Chondrocyte (in vitro differentiated cells): ENCODE results near the gene FBXW5. TPM values are rescaled to one million over a fixed set of nuclear protein-coding genes. Genes with fewer than 3 reads are reported as not detected.

ENCODE experiments used
- DNase-seq: peaks from one replicate; pipeline ENCODE4 v3.0.0; 2021; ENCODE audit warnings: mixed read lengths, low spot score
- H3K27ac Mint-ChIP-seq: one replicate; pipeline ENCODE4 v1.8.0; 2021; ENCODE audit warnings: mild to moderate bottlenecking, moderate library complexity, mixed read lengths; ENCODE audit not compliant: unreplicated experiment
- H3K27me3 Mint-ChIP-seq: 2 replicates; pipeline ENCODE4 v1.8.0; 2021; ENCODE audit warnings: low read depth, mixed read lengths
- H3K36me3 Mint-ChIP-seq: 2 replicates; pipeline ENCODE4 v1.8.0; 2021; ENCODE audit warnings: low read depth, mixed read lengths
- H3K4me1 Mint-ChIP-seq: 2 replicates; pipeline ENCODE4 v1.8.0; 2021; ENCODE audit warnings: low read depth, mild to moderate bottlenecking, mixed read lengths
- H3K4me3 Mint-ChIP-seq: one replicate; pipeline ENCODE4 v1.8.0; 2021; ENCODE audit warnings: mild to moderate bottlenecking, moderate library complexity, mixed read lengths; ENCODE audit not compliant: unreplicated experiment
- H3K9me3 Mint-ChIP-seq: 2 replicates; pipeline ENCODE4 v1.8.0; 2021; ENCODE audit warnings: low read depth, mixed read lengths
- total RNA-seq: library from RNA; stranded (reverse); gene quantifications from 3 replicates; pipeline ENCODE4 v1.2.1, GENCODE V29; 2021
- TF ChIP-seq, protein P1 (sequence below): fragments of 200-600 bp; sonication (generic); IDR thresholded peaks from 2 replicates; pipeline ENCODE4 v1.5.0; 2021; ENCODE audit warnings: antibody characterized with exemption, mild to moderate bottlenecking, moderate library complexity

Gene FBXW5
- total RNA-seq, 1 donor from 2014 or later = 87.5 TPM

- H3K4me3 Mint-ChIP-seq = no peak overlapping the region
These were observed 27.2 kb upstream of the FBXW5 start for GRCh38 chr9:136971746-136972145.

GRCh38 chr9:136970361-136970760, 25.8 kb upstream of the FBXW5 start:
- Mint-ChIP-seq H3K9me3 (no peaks in the 10 kb centered on the region), H3K27me3 (peaks cover 3% of the 10 kb centered on the region), H3K36me3 (no peaks in the 10 kb centered on the region), H3K27ac (no peak overlapping the region), H3K4me3 (no peak overlapping the region), H3K4me1 (peaks cover 6% of the 10 kb centered on the region)
- no peak for DNase-seq
- TF ChIP-seq, protein P1, sequence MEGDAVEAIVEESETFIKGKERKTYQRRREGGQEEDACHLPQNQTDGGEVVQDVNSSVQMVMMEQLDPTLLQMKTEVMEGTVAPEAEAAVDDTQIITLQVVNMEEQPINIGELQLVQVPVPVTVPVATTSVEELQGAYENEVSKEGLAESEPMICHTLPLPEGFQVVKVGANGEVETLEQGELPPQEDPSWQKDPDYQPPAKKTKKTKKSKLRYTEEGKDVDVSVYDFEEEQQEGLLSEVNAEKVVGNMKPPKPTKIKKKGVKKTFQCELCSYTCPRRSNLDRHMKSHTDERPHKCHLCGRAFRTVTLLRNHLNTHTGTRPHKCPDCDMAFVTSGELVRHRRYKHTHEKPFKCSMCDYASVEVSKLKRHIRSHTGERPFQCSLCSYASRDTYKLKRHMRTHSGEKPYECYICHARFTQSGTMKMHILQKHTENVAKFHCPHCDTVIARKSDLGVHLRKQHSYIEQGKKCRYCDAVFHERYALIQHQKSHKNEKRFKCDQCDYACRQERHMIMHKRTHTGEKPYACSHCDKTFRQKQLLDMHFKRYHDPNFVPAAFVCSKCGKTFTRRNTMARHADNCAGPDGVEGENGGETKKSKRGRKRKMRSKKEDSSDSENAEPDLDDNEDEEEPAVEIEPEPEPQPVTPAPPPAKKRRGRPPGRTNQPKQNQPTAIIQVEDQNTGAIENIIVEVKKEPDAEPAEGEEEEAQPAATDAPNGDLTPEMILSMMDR = no peak

More at GRCh38 chr9:136971746-136972145, 27.2 kb upstream of the FBXW5 start:
- TF ChIP-seq, protein P1 = no peak
- no peaks in the 10 kb centered on the region for H3K9me3 Mint-ChIP-seq
- H3K27me3 Mint-ChIP-seq = no peaks in the 10 kb centered on the region
- no peaks in the 10 kb centered on the region for H3K36me3 Mint-ChIP-seq
- DNase-seq = no peak
- H3K4me1 Mint-ChIP-seq = peaks cover 11% of the 10 kb centered on the region
- no peak overlapping the region for H3K27ac Mint-ChIP-seq

- no peak overlapping the region for H3K4me3 Mint-ChIP-seq
- TF ChIP-seq, protein P1 = no peak
- no peak for DNase-seq
- peaks cover 3% of the 10 kb centered on the region for H3K27me3 Mint-ChIP-seq
- peaks cover 4% of the 10 kb centered on the region for H3K4me1 Mint-ChIP-seq
- H3K27ac Mint-ChIP-seq = no peak overlapping the region
- H3K9me3 Mint-ChIP-seq = no peaks in the 10 kb centered on the region
- H3K36me3 Mint-ChIP-seq = no peaks in the 10 kb centered on the region
These were observed 25.2 kb upstream of the FBXW5 start for GRCh38 chr9:136969774-136970173.

DNA sequence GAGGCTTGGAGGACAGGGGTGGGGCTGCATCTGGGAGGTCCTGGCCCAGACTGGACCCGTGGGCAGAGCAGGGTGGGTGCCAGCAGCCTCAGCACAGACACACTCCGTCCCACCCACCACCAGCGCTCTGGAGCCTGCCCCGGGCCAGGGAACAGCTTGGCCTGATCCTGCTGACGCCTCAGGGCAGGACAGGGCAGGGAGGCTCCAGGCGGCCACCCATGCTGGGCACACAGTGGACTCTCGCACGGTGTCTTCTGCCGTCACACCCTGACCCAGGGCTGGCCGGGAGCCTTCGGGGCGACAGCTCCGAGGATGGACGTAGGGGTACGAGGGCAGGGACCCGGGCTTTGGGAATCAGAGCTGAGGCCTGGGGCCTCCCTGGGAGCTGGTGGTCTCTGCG, 24.6 kb upstream of the FBXW5 start:
- H3K27ac Mint-ChIP-seq = no peak overlapping the region
- H3K9me3 Mint-ChIP-seq = no peaks in the 10 kb centered on the region
- peaks cover 4% of the 10 kb centered on the region for H3K4me1 Mint-ChIP-seq
- no peak for DNase-seq
- H3K36me3 Mint-ChIP-seq = no peaks in the 10 kb centered on the region
- peaks cover 3% of the 10 kb centered on the region for H3K27me3 Mint-ChIP-seq
- TF ChIP-seq, protein P1 = no peak
- H3K4me3 Mint-ChIP-seq = no peak overlapping the region

- Mint-ChIP-seq H3K4me3 (no peak overlapping the region), H3K9me3 (no peaks in the 10 kb centered on the region), H3K27ac (no peak overlapping the region), H3K27me3 (peaks cover 3% of the 10 kb centered on the region), H3K36me3 (no peaks in the 10 kb centered on the region), H3K4me1 (peaks cover 4% of the 10 kb centered on the region)
- TF ChIP-seq, protein P1 = no peak
- no peak for DNase-seq
These were observed 24.0 kb upstream of the FBXW5 start for GRCh38 chr9:136968333-136969127.
